GM23338 (cell line): ENCODE results near the gene TMIE. TPM values are rescaled to one million over a fixed set of nuclear protein-coding genes. Genes with fewer than 3 reads are reported as not detected.

Experiments
- ATAC-seq: fragments of 200-7000 bp; cut with Tn5 transposase; 3 replicates; pipeline ENCODE4 v1.9.1; 2020
- DNase-seq: peaks from one replicate; pipeline ENCODE4 v3.0.0-alpha.2; 2015; ENCODE audit warnings: low spot score
- H2AFZ ChIP-seq: fragments of 200-600 bp; sonication (generic); 2 replicates; pipeline ENCODE4 v1.8.0; 2016; ENCODE audit warnings: antibody characterized with exemption, mild to moderate bottlenecking, moderate library complexity
- H3F3A ChIP-seq: fragments of 200-600 bp; sonication (generic); replicated peaks from 2 replicates; pipeline ENCODE4 v1.8.0; 2017; ENCODE audit warnings: antibody characterized with exemption, mixed run types, low read depth
- H3K27ac ChIP-seq: fragments of 200-600 bp; sonication (generic); 2 replicates; pipeline ENCODE4 v1.6.1; 2016; ENCODE audit warnings: low read depth
- H3K27me3 ChIP-seq: fragments of 200-600 bp; sonication (generic); 2 replicates; pipeline ENCODE4 v1.8.0; 2016; ENCODE audit warnings: mild to moderate bottlenecking, mixed run types, moderate library complexity; ENCODE audit not compliant: insufficient read depth
- H3K36me3 ChIP-seq: fragments of 200-600 bp; sonication (generic); 2 replicates; pipeline ENCODE4 v1.8.0; 2016; ENCODE audit warnings: mild to moderate bottlenecking; ENCODE audit not compliant: insufficient read depth
- H3K4me1 ChIP-seq: fragments of 200-600 bp; sonication (generic); 2 replicates; pipeline ENCODE4 v1.8.0; 2016; ENCODE audit warnings: mild to moderate bottlenecking, moderate library complexity; ENCODE audit not compliant: insufficient read depth
- H3K4me2 ChIP-seq: fragments of 200-600 bp; sonication (generic); 2 replicates; pipeline ENCODE4 v1.7.1; 2017; ENCODE audit warnings: mixed run types
- H3K4me3 ChIP-seq: fragments of 200-600 bp; sonication (generic); 2 replicates; pipeline ENCODE4 v1.6.1; 2016; ENCODE audit warnings: mixed run types
- H3K79me2 ChIP-seq: fragments of 200-600 bp; sonication (generic); replicated peaks from 2 replicates; pipeline ENCODE4 v1.8.0; 2017; ENCODE audit warnings: mild to moderate bottlenecking; ENCODE audit not compliant: insufficient read depth
- H3K9me2 ChIP-seq: fragments of 200-600 bp; sonication (generic); 2 replicates; pipeline ENCODE4 v1.8.0; 2017; ENCODE audit not compliant: insufficient read depth
- H4K20me1 ChIP-seq: fragments of 200-600 bp; sonication (generic); replicated peaks from 2 replicates; pipeline ENCODE4 v1.8.0; 2017; ENCODE audit warnings: mild to moderate bottlenecking; ENCODE audit not compliant: insufficient read depth
- H3K27ac Mint-ChIP-seq: 2 replicates; pipeline ENCODE4 v1.8.0; 2020; ENCODE audit warnings: inconsistent platforms, mild to moderate bottlenecking, moderate library complexity, mixed read lengths
- H3K27me3 Mint-ChIP-seq: 3 replicates; pipeline ENCODE4 v1.8.0; 2022; ENCODE audit warnings: low read depth, mild to moderate bottlenecking, moderate library complexity, mixed read lengths, inconsistent platforms; ENCODE audit not compliant: insufficient read depth, poor library complexity
- H3K36me3 Mint-ChIP-seq: 3 replicates; pipeline ENCODE4 v1.8.0; 2021; ENCODE audit warnings: low read depth, mild to moderate bottlenecking, inconsistent platforms, moderate library complexity, mixed read lengths
- H3K4me1 Mint-ChIP-seq: 3 replicates; pipeline ENCODE4 v1.8.0; 2020; ENCODE audit warnings: mild to moderate bottlenecking, inconsistent platforms, mixed read lengths
- H3K4me3 Mint-ChIP-seq: 3 replicates; pipeline ENCODE4 v1.8.0; 2021; ENCODE audit warnings: moderate library complexity, mild to moderate bottlenecking, inconsistent platforms, mixed read lengths
- H3K9me3 Mint-ChIP-seq: 3 replicates; pipeline ENCODE4 v1.8.0; 2020; ENCODE audit warnings: moderate library complexity, mild to moderate bottlenecking, inconsistent platforms, mixed read lengths
- CREB1 ChIP-seq: fragments of 250-450 bp; sonication (Bioruptor Pico); IDR thresholded peaks from 2 replicates; pipeline ENCODE4 v1.5.0; 2020; ENCODE audit warnings: low read depth, mild to moderate bottlenecking, moderate library complexity
- CTCF ChIP-seq, 2 experiments: fragments of 200-600 bp in 1 of 2; sonication (generic) in 1 of 2; conservative IDR thresholded peaks; 2 replicates each; pipeline versions ENCODE4 v1.5.1 to v1.6.1; 2016 to 2017; ENCODE audit warnings: antibody characterized with exemption in 2 of 2, low read depth in 2 of 2, mild to moderate bottlenecking in 2 of 2, moderate library complexity in 1 of 2
- ETS1 ChIP-seq: IDR thresholded peaks from 2 replicates; pipeline ENCODE4 v1.6.1; 2016; ENCODE audit warnings: antibody characterized with exemption
- EZH2 ChIP-seq: fragments of 200-600 bp; sonication (generic); IDR thresholded peaks from one replicate; pipeline ENCODE4 v1.8.0; 2017; ENCODE audit warnings: antibody characterized with exemption, mild to moderate bottlenecking, low read depth; ENCODE audit not compliant: unreplicated experiment
- EZH2phosphoT487 ChIP-seq: fragments of 200-600 bp; sonication (generic); IDR thresholded peaks from one replicate; pipeline ENCODE4 v1.8.1; 2018; ENCODE audit warnings: antibody characterized with exemption; ENCODE audit not compliant: unreplicated experiment
- JUNB ChIP-seq: IDR thresholded peaks from one replicate; pipeline ENCODE4 v1.6.1; 2016; ENCODE audit warnings: antibody characterized with exemption; ENCODE audit not compliant: unreplicated experiment
- NANOG ChIP-seq: IDR thresholded peaks from 2 replicates; pipeline ENCODE4 v1.6.1; 2016; ENCODE audit warnings: antibody characterized with exemption, borderline replicate concordance
- POLR2AphosphoS5 ChIP-seq: IDR thresholded peaks from 2 replicates; pipeline ENCODE4 v1.6.1; 2016; ENCODE audit warnings: antibody characterized with exemption, low read depth
- REST ChIP-seq: IDR thresholded peaks from one replicate; pipeline ENCODE4 v1.6.1; 2018; ENCODE audit warnings: antibody characterized with exemption; ENCODE audit not compliant: unreplicated experiment
- STAT1 ChIP-seq: IDR thresholded peaks from one replicate; pipeline ENCODE4 v1.6.1; 2016; ENCODE audit warnings: antibody characterized with exemption; ENCODE audit not compliant: unreplicated experiment
- ZNF114 ChIP-seq: fragments of 250-450 bp; sonication (Bioruptor Pico); IDR thresholded peaks from 2 replicates; pipeline ENCODE4 v1.5.0; 2020; ENCODE audit warnings: mild to moderate bottlenecking, moderate library complexity
- ZNF331 ChIP-seq: fragments of 250-450 bp; sonication (Bioruptor Pico); IDR thresholded peaks from 2 replicates; pipeline ENCODE4 v1.5.0; 2020; ENCODE audit warnings: low read depth, mild to moderate bottlenecking, moderate library complexity
- ZNF462 ChIP-seq: fragments of 250-450 bp; sonication (Bioruptor Pico); IDR thresholded peaks from 2 replicates; pipeline ENCODE4 v1.5.0; 2020; ENCODE audit warnings: mild to moderate bottlenecking, moderate library complexity
- polyA plus RNA-seq: library from polyadenylated mRNA; unstranded; fragments of >200 nt; fragmentation: Nextera tagmentation; extraction: Ambion mirVana; gene quantifications from 2 replicates; pipeline ENCODE4 v1.2.1, GENCODE V29; 2016
- total RNA-seq: library from RNA; depleted of rRNA; stranded (reverse); fragments of >200 nt; shearing (Covaris generic); gene quantifications from 2 replicates; pipeline ENCODE4 v1.2.3, GENCODE V29; 2014

The TMIE gene
- total and polyA plus RNA-seq, 2 experiments from 2014 or later: 0.84 to 1.2 TPM

- peaks cover 19% of the 10 kb centered on the region for H3K27me3 Mint-ChIP-seq
- peaks cover 4% of the 10 kb centered on the region; the same call in 2 of the 3 replicates for H3K36me3 Mint-ChIP-seq
- no peaks in the 10 kb centered on the region for H3F3A ChIP-seq
Measured at GRCh38 chr3:46670000-46670890, 30.9 kb upstream of the TMIE start.

More at GRCh38 chr3:46670000-46670890, 30.9 kb upstream of the TMIE start:
- Histone ChIP-seq H3K79me2 (no peaks in the 10 kb centered on the region), H3K4me1 (no peaks in the 10 kb centered on the region), H3K27ac (no peak overlapping the region), H3K4me2 (no peak overlapping the region), H3K9me2 (0 out of 2 replicates have a peak, but pooled peaks cover 4% of the 10 kb centered on the region), H4K20me1 (no peaks in the 10 kb centered on the region), H2AFZ (no peak overlapping the region), H3K4me3 (no peak overlapping the region), H3K27me3 (no peaks in the 10 kb centered on the region), H3K36me3 (no peaks in the 10 kb centered on the region)
- Mint-ChIP-seq H3K4me3 (no peak overlapping the region), H3K9me3 (no peaks in the 10 kb centered on the region), H3K27ac (no peak overlapping the region), H3K4me1 (no peaks in the 10 kb centered on the region; the same call in 2 of the 3 replicates)
- DNase-seq: no peak
- TF ChIP-seq ETS1: no peak
- TF ChIP-seq ZNF114: no peak
- TF ChIP-seq ZNF331 (CRISPR knock-in tag): no peak
- no peak for TF ChIP-seq POLR2AphosphoS5
- no peak for TF ChIP-seq REST
- no peak for TF ChIP-seq STAT1
- TF ChIP-seq CTCF (conservative IDR thresholded peaks at IDR 0.05; ENCODE audit: low read depth in 2 of 2): no peak
- no peak for TF ChIP-seq ZNF462 (CRISPR knock-in tag)
- no peak for TF ChIP-seq EZH2
- TF ChIP-seq CREB1 (CRISPR knock-in tag): no peak
- TF ChIP-seq EZH2phosphoT487: no peak
- TF ChIP-seq JUNB: no peak
- TF ChIP-seq NANOG: no peak
- no peak for ATAC-seq
